ENCODE measurements around the gene ENAH.

DNA sequence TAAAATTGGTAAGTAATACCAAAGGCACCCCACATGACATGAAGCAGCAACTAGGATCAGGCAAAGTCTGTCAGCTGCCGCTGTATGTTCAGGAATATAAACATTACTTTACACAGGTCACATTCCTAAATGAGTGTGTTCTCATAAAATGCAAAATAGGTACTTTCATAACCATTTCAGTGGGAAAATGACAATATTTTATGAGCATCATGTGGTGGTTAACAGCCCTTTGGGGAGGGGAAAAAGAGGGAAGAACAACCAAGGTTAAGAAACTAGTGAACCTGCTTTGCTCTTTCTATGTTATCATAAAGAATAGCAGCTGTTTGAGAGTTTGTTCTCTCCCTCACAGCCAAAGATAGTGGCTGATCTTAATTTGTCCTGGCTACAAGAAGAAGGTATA is 119.7 kb downstream of the ENAH start:
- TF ChIP-seq, protein P1, sequence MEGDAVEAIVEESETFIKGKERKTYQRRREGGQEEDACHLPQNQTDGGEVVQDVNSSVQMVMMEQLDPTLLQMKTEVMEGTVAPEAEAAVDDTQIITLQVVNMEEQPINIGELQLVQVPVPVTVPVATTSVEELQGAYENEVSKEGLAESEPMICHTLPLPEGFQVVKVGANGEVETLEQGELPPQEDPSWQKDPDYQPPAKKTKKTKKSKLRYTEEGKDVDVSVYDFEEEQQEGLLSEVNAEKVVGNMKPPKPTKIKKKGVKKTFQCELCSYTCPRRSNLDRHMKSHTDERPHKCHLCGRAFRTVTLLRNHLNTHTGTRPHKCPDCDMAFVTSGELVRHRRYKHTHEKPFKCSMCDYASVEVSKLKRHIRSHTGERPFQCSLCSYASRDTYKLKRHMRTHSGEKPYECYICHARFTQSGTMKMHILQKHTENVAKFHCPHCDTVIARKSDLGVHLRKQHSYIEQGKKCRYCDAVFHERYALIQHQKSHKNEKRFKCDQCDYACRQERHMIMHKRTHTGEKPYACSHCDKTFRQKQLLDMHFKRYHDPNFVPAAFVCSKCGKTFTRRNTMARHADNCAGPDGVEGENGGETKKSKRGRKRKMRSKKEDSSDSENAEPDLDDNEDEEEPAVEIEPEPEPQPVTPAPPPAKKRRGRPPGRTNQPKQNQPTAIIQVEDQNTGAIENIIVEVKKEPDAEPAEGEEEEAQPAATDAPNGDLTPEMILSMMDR (conservative IDR thresholded peaks at IDR 0.05; ENCODE audit: low read length): no peak
- no peak for TF ChIP-seq EZH2phosphoT487 (IDR thresholded peaks at IDR 0.05; ENCODE audit: borderline replicate concordance)
